Neural cell (in vitro differentiated cells): ENCODE measurements around the gene ITGA2B.

Experiments used
- EZH2 ChIP-seq: fragments of 200-600, 300-800 bp; shearing (Covaris generic), sonication (generic); IDR thresholded peaks from 2 replicates; pipeline ENCODE4 v1.6.1; 2014; ENCODE audit warnings: antibody characterized with exemption, low read length, borderline replicate concordance, mild to moderate bottlenecking; ENCODE audit not compliant: insufficient read depth, poor library complexity, severe bottlenecking
- MXI1 ChIP-seq: fragments of 450-650 bp; conservative IDR thresholded peaks from 2 replicates; pipeline ENCODE4 v1.6.1; 2014; ENCODE audit warnings: antibody characterized with exemption, mild to moderate bottlenecking; ENCODE audit not compliant: poor library complexity, severe bottlenecking
- POLR2AphosphoS5 ChIP-seq: IDR thresholded peaks from 2 replicates; pipeline ENCODE4 v1.6.1; 2012
- RAD21 ChIP-seq: fragments of 450-650 bp; conservative IDR thresholded peaks from 2 replicates; pipeline ENCODE4 v1.6.1; 2014; ENCODE audit warnings: antibody characterized with exemption, mild to moderate bottlenecking, moderate library complexity
- SMC3 ChIP-seq: fragments of 450-650 bp; conservative IDR thresholded peaks from 2 replicates; pipeline ENCODE4 v1.6.1; 2014; ENCODE audit warnings: antibody characterized with exemption, mild to moderate bottlenecking, moderate library complexity; ENCODE audit not compliant: poor library complexity
- TAF1 ChIP-seq: IDR thresholded peaks from 2 replicates; pipeline ENCODE4 v1.6.1; 2012; ENCODE audit warnings: low read depth
- TF ChIP-seq, protein P1 (sequence below): fragments of 450-650 bp; IDR thresholded peaks from 2 replicates; pipeline ENCODE4 v1.5.1; 2014; ENCODE audit warnings: antibody characterized with exemption, mild to moderate bottlenecking, moderate library complexity; ENCODE audit not compliant: poor library complexity, severe bottlenecking
- TF ChIP-seq, protein P2 (sequence below): IDR thresholded peaks from 2 replicates; pipeline ENCODE4 v1.6.1; 2012; ENCODE audit warnings: borderline replicate concordance

DNA sequence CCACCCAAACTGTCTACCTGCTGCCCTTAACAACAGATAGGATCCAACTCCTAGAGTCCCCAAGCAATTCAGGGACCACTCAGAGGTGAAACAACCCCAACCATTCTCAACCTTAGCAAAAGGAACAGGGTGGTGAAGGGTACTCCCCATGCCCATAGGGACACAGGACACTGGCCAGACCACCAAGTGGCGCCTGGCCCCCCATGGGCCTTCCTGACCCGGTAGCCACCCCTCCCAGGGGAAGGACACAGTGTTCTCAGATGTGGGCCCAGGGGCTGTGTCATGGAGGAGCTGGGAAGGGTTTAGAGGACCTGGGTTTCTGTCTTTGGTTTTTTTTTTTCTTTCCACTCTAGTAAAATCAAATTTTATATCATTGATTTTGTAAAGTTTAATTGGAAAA lies 55.1 kb downstream of the ITGA2B start:
- TF ChIP-seq, protein P1, sequence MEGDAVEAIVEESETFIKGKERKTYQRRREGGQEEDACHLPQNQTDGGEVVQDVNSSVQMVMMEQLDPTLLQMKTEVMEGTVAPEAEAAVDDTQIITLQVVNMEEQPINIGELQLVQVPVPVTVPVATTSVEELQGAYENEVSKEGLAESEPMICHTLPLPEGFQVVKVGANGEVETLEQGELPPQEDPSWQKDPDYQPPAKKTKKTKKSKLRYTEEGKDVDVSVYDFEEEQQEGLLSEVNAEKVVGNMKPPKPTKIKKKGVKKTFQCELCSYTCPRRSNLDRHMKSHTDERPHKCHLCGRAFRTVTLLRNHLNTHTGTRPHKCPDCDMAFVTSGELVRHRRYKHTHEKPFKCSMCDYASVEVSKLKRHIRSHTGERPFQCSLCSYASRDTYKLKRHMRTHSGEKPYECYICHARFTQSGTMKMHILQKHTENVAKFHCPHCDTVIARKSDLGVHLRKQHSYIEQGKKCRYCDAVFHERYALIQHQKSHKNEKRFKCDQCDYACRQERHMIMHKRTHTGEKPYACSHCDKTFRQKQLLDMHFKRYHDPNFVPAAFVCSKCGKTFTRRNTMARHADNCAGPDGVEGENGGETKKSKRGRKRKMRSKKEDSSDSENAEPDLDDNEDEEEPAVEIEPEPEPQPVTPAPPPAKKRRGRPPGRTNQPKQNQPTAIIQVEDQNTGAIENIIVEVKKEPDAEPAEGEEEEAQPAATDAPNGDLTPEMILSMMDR, result no peak
- no peak for TF ChIP-seq MXI1
- TF ChIP-seq, protein P2, sequence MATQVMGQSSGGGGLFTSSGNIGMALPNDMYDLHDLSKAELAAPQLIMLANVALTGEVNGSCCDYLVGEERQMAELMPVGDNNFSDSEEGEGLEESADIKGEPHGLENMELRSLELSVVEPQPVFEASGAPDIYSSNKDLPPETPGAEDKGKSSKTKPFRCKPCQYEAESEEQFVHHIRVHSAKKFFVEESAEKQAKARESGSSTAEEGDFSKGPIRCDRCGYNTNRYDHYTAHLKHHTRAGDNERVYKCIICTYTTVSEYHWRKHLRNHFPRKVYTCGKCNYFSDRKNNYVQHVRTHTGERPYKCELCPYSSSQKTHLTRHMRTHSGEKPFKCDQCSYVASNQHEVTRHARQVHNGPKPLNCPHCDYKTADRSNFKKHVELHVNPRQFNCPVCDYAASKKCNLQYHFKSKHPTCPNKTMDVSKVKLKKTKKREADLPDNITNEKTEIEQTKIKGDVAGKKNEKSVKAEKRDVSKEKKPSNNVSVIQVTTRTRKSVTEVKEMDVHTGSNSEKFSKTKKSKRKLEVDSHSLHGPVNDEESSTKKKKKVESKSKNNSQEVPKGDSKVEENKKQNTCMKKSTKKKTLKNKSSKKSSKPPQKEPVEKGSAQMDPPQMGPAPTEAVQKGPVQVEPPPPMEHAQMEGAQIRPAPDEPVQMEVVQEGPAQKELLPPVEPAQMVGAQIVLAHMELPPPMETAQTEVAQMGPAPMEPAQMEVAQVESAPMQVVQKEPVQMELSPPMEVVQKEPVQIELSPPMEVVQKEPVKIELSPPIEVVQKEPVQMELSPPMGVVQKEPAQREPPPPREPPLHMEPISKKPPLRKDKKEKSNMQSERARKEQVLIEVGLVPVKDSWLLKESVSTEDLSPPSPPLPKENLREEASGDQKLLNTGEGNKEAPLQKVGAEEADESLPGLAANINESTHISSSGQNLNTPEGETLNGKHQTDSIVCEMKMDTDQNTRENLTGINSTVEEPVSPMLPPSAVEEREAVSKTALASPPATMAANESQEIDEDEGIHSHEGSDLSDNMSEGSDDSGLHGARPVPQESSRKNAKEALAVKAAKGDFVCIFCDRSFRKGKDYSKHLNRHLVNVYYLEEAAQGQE, result no peak
- no peak for TF ChIP-seq EZH2
- no peak for TF ChIP-seq TAF1
- no peak for TF ChIP-seq POLR2AphosphoS5
- no peak for TF ChIP-seq RAD21
- no peak for TF ChIP-seq SMC3
